Measurements from ENCODE around the gene KIAA1210.
"Not testable (repeated sequence)": the region's sequence is repeated elsewhere in the genome, so short reads cannot be mapped to it uniquely, and the experiment has no call there.

KIAA1210 gene

DNA sequence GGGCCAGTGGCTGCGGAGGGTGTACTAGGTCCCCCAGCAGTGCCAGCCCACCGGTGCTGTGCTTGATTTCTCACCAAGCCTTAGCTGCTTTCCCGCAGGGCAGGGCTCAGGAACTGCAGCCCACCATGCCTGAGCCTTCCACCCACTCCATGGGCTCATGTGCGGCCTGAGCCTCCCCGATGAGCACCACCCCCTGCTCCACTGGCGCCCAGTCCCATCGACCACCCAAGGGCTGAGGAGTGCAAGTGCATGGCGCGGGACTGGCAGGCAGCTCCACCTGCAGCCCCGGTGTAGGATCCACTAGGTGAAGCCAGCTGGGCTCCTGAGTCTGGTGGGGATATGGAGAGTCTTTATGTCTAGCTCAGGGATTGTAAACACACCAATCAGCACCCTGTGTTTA, 98.0 kb downstream of the KIAA1210 start:
- not testable (repeated sequence) for H3K4me1 Mint-ChIP-seq; H3K4me3 Mint-ChIP-seq; DNase-seq (ENCODE audit: low spot score in 2 of 2); H3K9me3 Mint-ChIP-seq; H3K27ac Mint-ChIP-seq; H3K36me3 Mint-ChIP-seq; ATAC-seq

DNA sequence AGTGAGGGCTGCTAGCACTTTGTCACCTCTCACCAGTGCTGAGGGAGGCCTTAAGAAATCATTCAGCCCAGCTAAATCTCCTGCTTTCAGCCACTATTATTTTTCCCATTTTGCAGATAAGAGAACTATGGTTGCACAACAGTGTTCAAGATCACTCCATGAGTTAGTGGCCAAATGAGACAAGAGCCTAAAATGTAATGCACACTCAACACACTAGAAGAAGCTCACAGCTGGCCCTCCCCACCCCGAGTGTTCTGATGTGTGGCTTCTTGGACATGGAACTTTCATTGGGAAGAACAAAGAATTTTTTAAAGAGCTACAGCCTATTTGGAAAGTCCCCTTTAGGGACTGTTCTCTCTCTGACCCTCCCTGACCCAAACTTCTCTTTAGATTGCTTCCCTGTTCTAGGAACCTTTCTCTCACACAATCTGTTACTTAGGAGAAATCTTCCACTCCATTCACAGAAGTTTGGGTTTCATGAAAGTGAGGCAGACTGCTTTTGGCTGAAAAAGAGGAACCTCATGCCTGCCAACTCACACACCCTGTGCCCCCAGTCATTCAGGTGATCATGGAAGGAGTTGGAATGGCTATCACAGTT, 98.8 kb downstream of the KIAA1210 start:
- no peak overlapping the region for H3K27ac Mint-ChIP-seq
- no peaks in the 10 kb centered on the region for H3K9me3 Mint-ChIP-seq
- DNase-seq (ENCODE audit: low spot score in 2 of 2) (no peak), ATAC-seq (no peak)
- H3K4me3 Mint-ChIP-seq = no peak overlapping the region
- no peaks in the 10 kb centered on the region for H3K4me1 Mint-ChIP-seq
- H3K36me3 Mint-ChIP-seq = no peaks in the 10 kb centered on the region

Data from stimulated activated effector memory CD8-positive, alpha-beta T cell treated with anti-CD3 and anti-CD28 coated beads, Interleukin-12 subunit alpha, Interleukin-12 subunit beta, amount 100 ng/mL, for 72 hours (primary cell).